Vagina (tissue), 2 donors: ENCODE measurements around the gene SULT1A1.

Source experiments
- CTCF ChIP-seq, 3 experiments: fragments of 450-650 bp in 2 of 3; fragments of 200-600 bp in 1 of 3; sonication (generic) in 1 of 3; IDR thresholded peaks; one replicate each; pipeline ENCODE4 v1.5.1; 2017 to 2019; ENCODE audit warnings: antibody characterized with exemption in 3 of 3, mild to moderate bottlenecking in 2 of 3, moderate library complexity in 2 of 3
- POLR2A ChIP-seq, 2 donors: fragments of 450-650 bp; IDR thresholded peaks; one replicate each; pipeline ENCODE4 v1.6.1; 2017; ENCODE audit warnings: antibody characterized with exemption in 2 of 2, mild to moderate bottlenecking in 2 of 2, moderate library complexity in 2 of 2
- POLR2AphosphoS5 ChIP-seq, 2 donors: sonication (generic); formaldehyde crosslinking; IDR thresholded peaks; one replicate each; pipeline ENCODE4 v1.9.0; 2017; ENCODE audit warnings: antibody characterized with exemption in 2 of 2, mild to moderate bottlenecking in 2 of 2, low read depth in 1 of 2; ENCODE audit not compliant: insufficient read depth in 1 of 2

- TF ChIP-seq POLR2AphosphoS5 (IDR thresholded peaks at IDR 0.05; ENCODE audit: insufficient read depth in 1 of 2, low read depth in 1 of 2) (no peak), CTCF (IDR thresholded peaks at IDR 0.05) (no peak), POLR2A (IDR thresholded peaks at IDR 0.05) (no peak)
These were observed 7.3 kb downstream of the SULT1A1 start for GRCh38 chr16:28602529-28602928.
